SU-DHL-6 (cell line): ENCODE results near the gene ERCC3.

ENCODE experiments used
- EZH2phosphoT487 ChIP-seq: fragments of 200-600 bp; sonication (generic), shearing (Covaris generic); conservative IDR thresholded peaks from 2 replicates; pipeline ENCODE4 v1.6.1; 2018; ENCODE audit warnings: mild to moderate bottlenecking, antibody characterized with exemption, low read length, moderate library complexity, mixed read lengths
- TF ChIP-seq, protein P1 (sequence below): fragments of 200-600 bp; sonication (generic); IDR thresholded peaks from one replicate; pipeline ENCODE4 v1.5.1; 2017; ENCODE audit warnings: antibody characterized with exemption, mild to moderate bottlenecking, low read length, moderate library complexity; ENCODE audit not compliant: insufficient read depth, poor library complexity, severe bottlenecking

- TF ChIP-seq, protein P1, sequence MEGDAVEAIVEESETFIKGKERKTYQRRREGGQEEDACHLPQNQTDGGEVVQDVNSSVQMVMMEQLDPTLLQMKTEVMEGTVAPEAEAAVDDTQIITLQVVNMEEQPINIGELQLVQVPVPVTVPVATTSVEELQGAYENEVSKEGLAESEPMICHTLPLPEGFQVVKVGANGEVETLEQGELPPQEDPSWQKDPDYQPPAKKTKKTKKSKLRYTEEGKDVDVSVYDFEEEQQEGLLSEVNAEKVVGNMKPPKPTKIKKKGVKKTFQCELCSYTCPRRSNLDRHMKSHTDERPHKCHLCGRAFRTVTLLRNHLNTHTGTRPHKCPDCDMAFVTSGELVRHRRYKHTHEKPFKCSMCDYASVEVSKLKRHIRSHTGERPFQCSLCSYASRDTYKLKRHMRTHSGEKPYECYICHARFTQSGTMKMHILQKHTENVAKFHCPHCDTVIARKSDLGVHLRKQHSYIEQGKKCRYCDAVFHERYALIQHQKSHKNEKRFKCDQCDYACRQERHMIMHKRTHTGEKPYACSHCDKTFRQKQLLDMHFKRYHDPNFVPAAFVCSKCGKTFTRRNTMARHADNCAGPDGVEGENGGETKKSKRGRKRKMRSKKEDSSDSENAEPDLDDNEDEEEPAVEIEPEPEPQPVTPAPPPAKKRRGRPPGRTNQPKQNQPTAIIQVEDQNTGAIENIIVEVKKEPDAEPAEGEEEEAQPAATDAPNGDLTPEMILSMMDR: no peak
- TF ChIP-seq EZH2phosphoT487: no peak
Observed at GRCh38 chr2:127218812-127219170, 75.2 kb downstream of the ERCC3 start.
